ENCODE results near the gene GMCL1. TPM values are rescaled to one million over a fixed set of nuclear protein-coding genes. Genes with fewer than 3 reads are reported as not detected.

GMCL1 gene
- total RNA-seq, 1 experiment from 2014 or later = 21.6 TPM

DNA sequence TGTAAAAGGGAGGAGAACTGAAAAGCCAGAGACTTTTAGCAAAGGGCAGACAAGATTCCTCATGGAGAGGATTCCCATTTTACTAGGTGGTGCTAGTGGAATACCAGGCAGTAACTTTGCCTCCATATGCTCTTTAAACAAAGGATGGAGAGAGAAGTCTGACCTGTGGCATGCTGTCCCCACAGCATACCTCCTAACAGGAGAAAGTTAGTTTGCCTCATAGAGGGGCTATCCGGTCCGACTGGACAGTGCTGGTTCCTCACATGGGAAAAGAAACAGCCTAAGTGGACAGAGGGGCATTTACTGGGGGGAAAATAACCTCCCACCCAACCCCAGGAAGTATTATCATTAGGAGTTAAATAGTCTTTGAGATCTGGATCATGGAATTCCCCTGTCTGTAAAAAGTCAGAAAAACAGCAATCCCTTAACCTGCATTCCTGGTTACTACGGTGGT is 31.6 kb upstream of the GMCL1 start (continued):
- no peak for TF ChIP-seq ZSCAN18 (CRISPR knock-in tag; IDR thresholded peaks at IDR 0.05)
- TF ChIP-seq, protein P1, sequence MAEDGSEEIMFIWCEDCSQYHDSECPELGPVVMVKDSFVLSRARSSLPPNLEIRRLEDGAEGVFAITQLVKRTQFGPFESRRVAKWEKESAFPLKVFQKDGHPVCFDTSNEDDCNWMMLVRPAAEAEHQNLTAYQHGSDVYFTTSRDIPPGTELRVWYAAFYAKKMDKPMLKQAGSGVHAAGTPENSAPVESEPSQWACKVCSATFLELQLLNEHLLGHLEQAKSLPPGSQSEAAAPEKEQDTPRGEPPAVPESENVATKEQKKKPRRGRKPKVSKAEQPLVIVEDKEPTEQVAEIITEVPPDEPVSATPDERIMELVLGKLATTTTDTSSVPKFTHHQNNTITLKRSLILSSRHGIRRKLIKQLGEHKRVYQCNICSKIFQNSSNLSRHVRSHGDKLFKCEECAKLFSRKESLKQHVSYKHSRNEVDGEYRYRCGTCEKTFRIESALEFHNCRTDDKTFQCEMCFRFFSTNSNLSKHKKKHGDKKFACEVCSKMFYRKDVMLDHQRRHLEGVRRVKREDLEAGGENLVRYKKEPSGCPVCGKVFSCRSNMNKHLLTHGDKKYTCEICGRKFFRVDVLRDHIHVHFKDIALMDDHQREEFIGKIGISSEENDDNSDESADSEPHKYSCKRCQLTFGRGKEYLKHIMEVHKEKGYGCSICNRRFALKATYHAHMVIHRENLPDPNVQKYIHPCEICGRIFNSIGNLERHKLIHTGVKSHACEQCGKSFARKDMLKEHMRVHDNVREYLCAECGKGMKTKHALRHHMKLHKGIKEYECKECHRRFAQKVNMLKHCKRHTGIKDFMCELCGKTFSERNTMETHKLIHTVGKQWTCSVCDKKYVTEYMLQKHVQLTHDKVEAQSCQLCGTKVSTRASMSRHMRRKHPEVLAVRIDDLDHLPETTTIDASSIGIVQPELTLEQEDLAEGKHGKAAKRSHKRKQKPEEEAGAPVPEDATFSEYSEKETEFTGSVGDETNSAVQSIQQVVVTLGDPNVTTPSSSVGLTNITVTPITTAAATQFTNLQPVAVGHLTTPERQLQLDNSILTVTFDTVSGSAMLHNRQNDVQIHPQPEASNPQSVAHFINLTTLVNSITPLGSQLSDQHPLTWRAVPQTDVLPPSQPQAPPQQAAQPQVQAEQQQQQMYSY (CRISPR knock-in tag; IDR thresholded peaks at IDR 0.05) = no peak

GRCh38 chr2:69798290-69798908 is 31.1 kb upstream of the GMCL1 start:
- H3K9me3 Mint-ChIP-seq = peaks cover 5% of the 10 kb centered on the region
- no peak; the same call in 1 of the 2 replicates for ATAC-seq
- H3K4me1 Mint-ChIP-seq = peaks cover 17% of the 10 kb centered on the region
- H3K36me3 Mint-ChIP-seq = peaks cover 4% of the 10 kb centered on the region
- H3K27ac Mint-ChIP-seq = no peak overlapping the region
- ChIA-PET CTCF (interaction anchor here (1.8 to 2.2 kb wide), 2 partner anchors 18 to 73 kb away, joined by 7 to 14 read pairs; no protein-coding TSS in a partner anchor), POLR2A (no interaction called here)
- no peak for DNase-seq (ENCODE audit: low spot score)
- no peak overlapping the region for H3K4me3 Mint-ChIP-seq
- H3K27me3 Mint-ChIP-seq (ENCODE audit: low read depth) = no peaks in the 10 kb centered on the region
- TF ChIP-seq, protein P2, sequence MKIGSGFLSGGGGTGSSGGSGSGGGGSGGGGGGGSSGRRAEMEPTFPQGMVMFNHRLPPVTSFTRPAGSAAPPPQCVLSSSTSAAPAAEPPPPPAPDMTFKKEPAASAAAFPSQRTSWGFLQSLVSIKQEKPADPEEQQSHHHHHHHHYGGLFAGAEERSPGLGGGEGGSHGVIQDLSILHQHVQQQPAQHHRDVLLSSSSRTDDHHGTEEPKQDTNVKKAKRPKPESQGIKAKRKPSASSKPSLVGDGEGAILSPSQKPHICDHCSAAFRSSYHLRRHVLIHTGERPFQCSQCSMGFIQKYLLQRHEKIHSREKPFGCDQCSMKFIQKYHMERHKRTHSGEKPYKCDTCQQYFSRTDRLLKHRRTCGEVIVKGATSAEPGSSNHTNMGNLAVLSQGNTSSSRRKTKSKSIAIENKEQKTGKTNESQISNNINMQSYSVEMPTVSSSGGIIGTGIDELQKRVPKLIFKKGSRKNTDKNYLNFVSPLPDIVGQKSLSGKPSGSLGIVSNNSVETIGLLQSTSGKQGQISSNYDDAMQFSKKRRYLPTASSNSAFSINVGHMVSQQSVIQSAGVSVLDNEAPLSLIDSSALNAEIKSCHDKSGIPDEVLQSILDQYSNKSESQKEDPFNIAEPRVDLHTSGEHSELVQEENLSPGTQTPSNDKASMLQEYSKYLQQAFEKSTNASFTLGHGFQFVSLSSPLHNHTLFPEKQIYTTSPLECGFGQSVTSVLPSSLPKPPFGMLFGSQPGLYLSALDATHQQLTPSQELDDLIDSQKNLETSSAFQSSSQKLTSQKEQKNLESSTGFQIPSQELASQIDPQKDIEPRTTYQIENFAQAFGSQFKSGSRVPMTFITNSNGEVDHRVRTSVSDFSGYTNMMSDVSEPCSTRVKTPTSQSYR (CRISPR knock-in tag; IDR thresholded peaks at IDR 0.05) = no peak
- TF ChIP-seq, protein P3, sequence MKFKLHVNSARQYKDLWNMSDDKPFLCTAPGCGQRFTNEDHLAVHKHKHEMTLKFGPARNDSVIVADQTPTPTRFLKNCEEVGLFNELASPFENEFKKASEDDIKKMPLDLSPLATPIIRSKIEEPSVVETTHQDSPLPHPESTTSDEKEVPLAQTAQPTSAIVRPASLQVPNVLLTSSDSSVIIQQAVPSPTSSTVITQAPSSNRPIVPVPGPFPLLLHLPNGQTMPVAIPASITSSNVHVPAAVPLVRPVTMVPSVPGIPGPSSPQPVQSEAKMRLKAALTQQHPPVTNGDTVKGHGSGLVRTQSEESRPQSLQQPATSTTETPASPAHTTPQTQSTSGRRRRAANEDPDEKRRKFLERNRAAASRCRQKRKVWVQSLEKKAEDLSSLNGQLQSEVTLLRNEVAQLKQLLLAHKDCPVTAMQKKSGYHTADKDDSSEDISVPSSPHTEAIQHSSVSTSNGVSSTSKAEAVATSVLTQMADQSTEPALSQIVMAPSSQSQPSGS (CRISPR knock-in tag; IDR thresholded peaks at IDR 0.05; ENCODE audit: borderline replicate concordance, low read depth) = no peak
- TF ChIP-seq SOX15 (CRISPR knock-in tag; IDR thresholded peaks at IDR 0.05) = no peak
- TF ChIP-seq RELA (CRISPR knock-in tag; IDR thresholded peaks at IDR 0.05; ENCODE audit: borderline replicate concordance) = no peak
- TF ChIP-seq, protein P4, sequence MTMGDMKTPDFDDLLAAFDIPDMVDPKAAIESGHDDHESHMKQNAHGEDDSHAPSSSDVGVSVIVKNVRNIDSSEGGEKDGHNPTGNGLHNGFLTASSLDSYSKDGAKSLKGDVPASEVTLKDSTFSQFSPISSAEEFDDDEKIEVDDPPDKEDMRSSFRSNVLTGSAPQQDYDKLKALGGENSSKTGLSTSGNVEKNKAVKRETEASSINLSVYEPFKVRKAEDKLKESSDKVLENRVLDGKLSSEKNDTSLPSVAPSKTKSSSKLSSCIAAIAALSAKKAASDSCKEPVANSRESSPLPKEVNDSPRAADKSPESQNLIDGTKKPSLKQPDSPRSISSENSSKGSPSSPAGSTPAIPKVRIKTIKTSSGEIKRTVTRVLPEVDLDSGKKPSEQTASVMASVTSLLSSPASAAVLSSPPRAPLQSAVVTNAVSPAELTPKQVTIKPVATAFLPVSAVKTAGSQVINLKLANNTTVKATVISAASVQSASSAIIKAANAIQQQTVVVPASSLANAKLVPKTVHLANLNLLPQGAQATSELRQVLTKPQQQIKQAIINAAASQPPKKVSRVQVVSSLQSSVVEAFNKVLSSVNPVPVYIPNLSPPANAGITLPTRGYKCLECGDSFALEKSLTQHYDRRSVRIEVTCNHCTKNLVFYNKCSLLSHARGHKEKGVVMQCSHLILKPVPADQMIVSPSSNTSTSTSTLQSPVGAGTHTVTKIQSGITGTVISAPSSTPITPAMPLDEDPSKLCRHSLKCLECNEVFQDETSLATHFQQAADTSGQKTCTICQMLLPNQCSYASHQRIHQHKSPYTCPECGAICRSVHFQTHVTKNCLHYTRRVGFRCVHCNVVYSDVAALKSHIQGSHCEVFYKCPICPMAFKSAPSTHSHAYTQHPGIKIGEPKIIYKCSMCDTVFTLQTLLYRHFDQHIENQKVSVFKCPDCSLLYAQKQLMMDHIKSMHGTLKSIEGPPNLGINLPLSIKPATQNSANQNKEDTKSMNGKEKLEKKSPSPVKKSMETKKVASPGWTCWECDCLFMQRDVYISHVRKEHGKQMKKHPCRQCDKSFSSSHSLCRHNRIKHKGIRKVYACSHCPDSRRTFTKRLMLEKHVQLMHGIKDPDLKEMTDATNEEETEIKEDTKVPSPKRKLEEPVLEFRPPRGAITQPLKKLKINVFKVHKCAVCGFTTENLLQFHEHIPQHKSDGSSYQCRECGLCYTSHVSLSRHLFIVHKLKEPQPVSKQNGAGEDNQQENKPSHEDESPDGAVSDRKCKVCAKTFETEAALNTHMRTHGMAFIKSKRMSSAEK (CRISPR knock-in tag; IDR thresholded peaks at IDR 0.05; ENCODE audit: borderline replicate concordance) = no peak
- TF ChIP-seq, protein P5, sequence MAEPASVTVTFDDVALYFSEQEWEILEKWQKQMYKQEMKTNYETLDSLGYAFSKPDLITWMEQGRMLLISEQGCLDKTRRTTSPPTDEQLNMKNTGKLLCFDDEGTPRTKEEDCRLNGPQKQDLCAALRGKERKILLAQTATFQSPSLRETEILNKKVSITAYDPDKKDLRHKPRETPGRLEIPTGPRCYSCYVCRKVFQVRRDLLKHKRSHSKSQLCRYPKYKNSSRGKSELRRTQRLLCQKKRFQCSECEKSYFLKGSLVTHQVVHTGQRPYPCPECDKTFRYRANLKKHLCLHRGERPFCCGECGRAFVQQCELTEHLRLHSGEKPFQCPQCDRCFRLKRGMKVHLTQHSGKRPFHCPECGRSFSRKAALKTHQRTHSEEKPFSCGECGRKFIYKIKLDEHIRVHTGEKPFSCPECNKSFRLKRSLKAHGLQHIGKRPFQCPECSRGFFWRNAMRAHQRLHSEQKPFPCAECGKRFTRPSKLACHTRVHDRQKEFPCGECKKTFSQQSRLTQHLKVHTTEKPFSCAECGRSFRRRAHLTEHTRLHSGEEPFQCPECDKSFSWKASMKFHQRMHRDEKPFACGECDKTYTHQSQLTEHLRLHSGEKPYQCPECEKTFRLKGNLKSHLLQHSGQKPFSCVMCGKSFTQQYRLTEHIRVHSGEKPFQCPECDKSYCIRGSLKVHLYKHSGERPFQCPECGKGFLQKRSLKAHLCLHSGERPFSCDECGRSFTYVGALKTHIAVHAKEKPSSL (CRISPR knock-in tag; conservative IDR thresholded peaks at IDR 0.05) = no peak
